NCI-H82 treated with DMSO at 0.1 percent for 48 hours (cell line): ENCODE data around the gene SHMT1.

Experiments used
- DNase-seq: peaks from one replicate; lab custom pipeline; 2025; ENCODE audit not compliant: unreplicated experiment; lab: John Stamatoyannopoulos, UW

Gene SHMT1

DNA sequence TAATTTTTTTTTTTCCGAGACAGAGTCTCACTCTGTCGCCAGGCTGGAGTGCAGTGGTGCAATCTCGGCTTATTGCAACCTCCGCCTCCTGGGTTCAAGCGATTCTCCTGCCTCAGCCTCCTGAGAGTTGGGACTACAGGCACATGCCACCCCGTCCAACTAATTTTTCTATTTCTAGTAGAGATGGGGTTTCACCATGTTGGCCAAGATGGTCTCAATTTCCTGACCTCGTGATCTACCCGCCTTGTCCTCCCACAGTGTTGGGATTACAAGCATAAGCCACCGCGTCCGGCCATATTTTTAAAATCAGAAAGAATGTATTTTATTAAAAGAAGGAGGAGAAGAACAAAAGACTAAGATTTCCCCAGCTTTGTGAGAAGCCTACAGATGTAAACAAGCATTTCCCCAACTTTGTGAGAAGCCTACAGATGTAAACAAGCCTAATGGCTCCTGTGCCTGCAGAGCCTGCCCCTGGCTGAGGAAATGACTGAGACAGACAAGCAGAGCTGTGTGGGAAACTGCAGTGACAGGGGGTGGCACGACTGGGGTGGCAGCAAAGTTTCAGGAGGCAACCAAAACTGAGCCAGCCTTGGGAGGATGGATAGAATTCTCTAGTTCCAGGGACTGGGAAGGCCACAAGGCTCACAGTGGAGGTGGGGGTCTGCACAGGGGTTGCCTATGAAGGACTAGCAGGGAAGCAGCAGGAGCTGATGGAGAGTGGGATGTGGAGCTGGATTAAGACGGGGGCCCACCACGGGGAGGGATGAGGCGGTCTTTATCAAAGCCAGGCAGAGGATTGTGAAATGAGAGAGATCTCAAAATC lies 71.4 kb downstream of the SHMT1 start:
- DNase-seq, result no peak

GRCh38 chr17:18285296-18285695 lies 78.1 kb downstream of the SHMT1 start:
- no peak for DNase-seq

- DNase-seq, result no peak
Measured at GRCh38 chr17:18281788-18282187, 81.6 kb downstream of the SHMT1 start.

GRCh38 chr17:18280766-18281371 lies 82.5 kb downstream of the SHMT1 start:
- DNase-seq, result no peak

GRCh38 chr17:18280249-18280648 lies 83.1 kb downstream of the SHMT1 start:
- DNase-seq, result no peak

- no peak for DNase-seq
Measured at GRCh38 chr17:18278867-18279266, 84.5 kb downstream of the SHMT1 start.
